ENCODE results near the gene MYCN. TPM values are rescaled to one million over a fixed set of nuclear protein-coding genes. Genes with fewer than 3 reads are reported as not detected.

MYCN gene
- total RNA-seq, 1 experiment from 2014 or later = 68.3 TPM

DNA sequence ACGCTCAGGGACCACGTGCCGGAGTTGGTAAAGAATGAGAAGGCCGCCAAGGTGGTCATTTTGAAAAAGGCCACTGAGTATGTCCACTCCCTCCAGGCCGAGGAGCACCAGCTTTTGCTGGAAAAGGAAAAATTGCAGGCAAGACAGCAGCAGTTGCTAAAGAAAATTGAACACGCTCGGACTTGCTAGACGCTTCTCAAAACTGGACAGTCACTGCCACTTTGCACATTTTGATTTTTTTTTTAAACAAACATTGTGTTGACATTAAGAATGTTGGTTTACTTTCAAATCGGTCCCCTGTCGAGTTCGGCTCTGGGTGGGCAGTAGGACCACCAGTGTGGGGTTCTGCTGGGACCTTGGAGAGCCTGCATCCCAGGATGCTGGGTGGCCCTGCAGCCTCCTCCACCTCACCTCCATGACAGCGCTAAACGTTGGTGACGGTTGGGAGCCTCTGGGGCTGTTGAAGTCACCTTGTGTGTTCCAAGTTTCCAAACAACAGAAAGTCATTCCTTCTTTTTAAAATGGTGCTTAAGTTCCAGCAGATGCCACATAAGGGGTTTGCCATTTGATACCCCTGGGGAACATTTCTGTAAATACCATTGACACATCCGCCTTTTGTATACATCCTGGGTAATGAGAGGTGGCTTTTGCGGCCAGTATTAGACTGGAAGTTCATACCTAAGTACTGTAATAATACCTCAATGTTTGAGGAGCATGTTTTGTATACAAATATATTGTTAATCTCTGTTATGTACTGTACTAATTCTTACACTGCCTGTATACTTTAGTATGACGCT lies 5.8 kb downstream of the MYCN start:
- CTCF ChIA-PET = no interaction called here
- peaks cover 57% of the 10 kb centered on the region for H3K4me1 Mint-ChIP-seq
- no peak for ATAC-seq
- peak overlapping the region; percentile 7; the same call in 1 of the 2 replicates for H3K4me3 Mint-ChIP-seq
- H3K36me3 Mint-ChIP-seq = peaks cover 60% of the 10 kb centered on the region
- H3K27me3 Mint-ChIP-seq (ENCODE audit: low read depth) = no peaks in the 10 kb centered on the region; the same call in 1 of the 2 replicates
- no peaks in the 10 kb centered on the region for H3K9me3 Mint-ChIP-seq
- POLR2A ChIA-PET = no interaction called here
- no peak for DNase-seq (ENCODE audit: low spot score)
- H3K27ac Mint-ChIP-seq = no peak overlapping the region
- TF ChIP-seq ELF4 (CRISPR knock-in tag; IDR thresholded peaks at IDR 0.05; ENCODE audit: low read depth) (no peak), NR1H2 (CRISPR knock-in tag; IDR thresholded peaks at IDR 0.05) (no peak), MYBL2 (CRISPR knock-in tag; IDR thresholded peaks at IDR 0.05) (no peak), ZNF263 (CRISPR knock-in tag; IDR thresholded peaks at IDR 0.05; ENCODE audit: low read depth) (no peak), GTF2I (CRISPR knock-in tag; conservative IDR thresholded peaks at IDR 0.05) (no peak), E2F1 (CRISPR knock-in tag; IDR thresholded peaks at IDR 0.05) (no peak), CBFB (CRISPR knock-in tag; IDR thresholded peaks at IDR 0.05; ENCODE audit: low read depth) (no peak), TCF7 (CRISPR knock-in tag; IDR thresholded peaks at IDR 0.05; ENCODE audit: low read depth) (no peak), ZNF219 (CRISPR knock-in tag; IDR thresholded peaks at IDR 0.05; ENCODE audit: borderline replicate concordance) (no peak), NR3C1 (CRISPR knock-in tag; conservative IDR thresholded peaks at IDR 0.05; ENCODE audit: low read depth) (no peak), E2F5 (CRISPR knock-in tag; IDR thresholded peaks at IDR 0.05) (no peak)
- TF ChIP-seq, protein P1, sequence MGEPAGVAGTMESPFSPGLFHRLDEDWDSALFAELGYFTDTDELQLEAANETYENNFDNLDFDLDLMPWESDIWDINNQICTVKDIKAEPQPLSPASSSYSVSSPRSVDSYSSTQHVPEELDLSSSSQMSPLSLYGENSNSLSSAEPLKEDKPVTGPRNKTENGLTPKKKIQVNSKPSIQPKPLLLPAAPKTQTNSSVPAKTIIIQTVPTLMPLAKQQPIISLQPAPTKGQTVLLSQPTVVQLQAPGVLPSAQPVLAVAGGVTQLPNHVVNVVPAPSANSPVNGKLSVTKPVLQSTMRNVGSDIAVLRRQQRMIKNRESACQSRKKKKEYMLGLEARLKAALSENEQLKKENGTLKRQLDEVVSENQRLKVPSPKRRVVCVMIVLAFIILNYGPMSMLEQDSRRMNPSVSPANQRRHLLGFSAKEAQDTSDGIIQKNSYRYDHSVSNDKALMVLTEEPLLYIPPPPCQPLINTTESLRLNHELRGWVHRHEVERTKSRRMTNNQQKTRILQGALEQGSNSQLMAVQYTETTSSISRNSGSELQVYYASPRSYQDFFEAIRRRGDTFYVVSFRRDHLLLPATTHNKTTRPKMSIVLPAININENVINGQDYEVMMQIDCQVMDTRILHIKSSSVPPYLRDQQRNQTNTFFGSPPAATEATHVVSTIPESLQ (CRISPR knock-in tag; IDR thresholded peaks at IDR 0.05) = no peak

DNA sequence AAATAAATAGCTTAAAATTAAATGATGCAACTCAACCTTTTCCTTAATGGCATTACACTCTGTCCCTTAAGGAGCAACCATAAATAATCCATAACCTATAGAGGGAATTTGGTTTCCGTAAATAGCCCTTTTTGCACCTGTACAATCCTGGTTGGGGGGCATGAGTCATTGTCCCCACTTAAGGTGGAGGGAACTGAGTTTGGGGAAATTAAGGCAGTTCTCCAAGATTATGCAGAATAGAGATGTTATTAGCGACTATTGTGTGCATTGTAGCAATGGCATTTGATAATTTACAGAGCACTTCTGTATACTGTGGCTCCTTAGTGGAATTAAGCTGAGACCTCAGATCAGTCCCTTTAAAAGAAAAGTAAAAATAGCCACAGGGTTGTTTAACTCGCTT lies 6.6 kb downstream of the MYCN start:
- TF ChIP-seq ZNF671 (CRISPR knock-in tag; IDR thresholded peaks at IDR 0.05) (no peak), NFE2L1 (CRISPR knock-in tag; IDR thresholded peaks at IDR 0.05) (no peak)
- H3K9me3 Mint-ChIP-seq = no peaks in the 10 kb centered on the region
- no peaks in the 10 kb centered on the region; the same call in 1 of the 2 replicates for H3K27me3 Mint-ChIP-seq (ENCODE audit: low read depth)
- H3K4me1 Mint-ChIP-seq = peaks cover 57% of the 10 kb centered on the region
- H3K4me3 Mint-ChIP-seq = no peak overlapping the region
- ChIA-PET POLR2A (no interaction called here), CTCF (no interaction called here)
- ATAC-seq (no peak), DNase-seq (ENCODE audit: low spot score) (no peak)
- peaks cover 58% of the 10 kb centered on the region for H3K36me3 Mint-ChIP-seq
- no peak overlapping the region; the same call in 1 of the 2 replicates for H3K27ac Mint-ChIP-seq

- ATAC-seq (no peak), DNase-seq (ENCODE audit: low spot score) (no peak)
- H3K27me3 Mint-ChIP-seq (ENCODE audit: low read depth) = no peaks in the 10 kb centered on the region; the same call in 1 of the 2 replicates
- H3K4me3 Mint-ChIP-seq = no peak overlapping the region
- peaks cover 57% of the 10 kb centered on the region for H3K4me1 Mint-ChIP-seq
- ChIA-PET CTCF (no interaction called here), POLR2A (no interaction called here)
- H3K27ac Mint-ChIP-seq = peak overlapping the region; percentile 11
- H3K9me3 Mint-ChIP-seq = no peaks in the 10 kb centered on the region
- peaks cover 57% of the 10 kb centered on the region for H3K36me3 Mint-ChIP-seq
- no peak for TF ChIP-seq MXD4 (CRISPR knock-in tag; IDR thresholded peaks at IDR 0.05; ENCODE audit: borderline replicate concordance)
- TF ChIP-seq AFF4 (CRISPR knock-in tag; IDR thresholded peaks at IDR 0.05; ENCODE audit: borderline replicate concordance) = no peak
- TF ChIP-seq ELF4 (CRISPR knock-in tag; IDR thresholded peaks at IDR 0.05; ENCODE audit: low read depth) = no peak
- TF ChIP-seq, protein P2, sequence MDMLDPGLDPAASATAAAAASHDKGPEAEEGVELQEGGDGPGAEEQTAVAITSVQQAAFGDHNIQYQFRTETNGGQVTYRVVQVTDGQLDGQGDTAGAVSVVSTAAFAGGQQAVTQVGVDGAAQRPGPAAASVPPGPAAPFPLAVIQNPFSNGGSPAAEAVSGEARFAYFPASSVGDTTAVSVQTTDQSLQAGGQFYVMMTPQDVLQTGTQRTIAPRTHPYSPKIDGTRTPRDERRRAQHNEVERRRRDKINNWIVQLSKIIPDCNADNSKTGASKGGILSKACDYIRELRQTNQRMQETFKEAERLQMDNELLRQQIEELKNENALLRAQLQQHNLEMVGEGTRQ (CRISPR knock-in tag; IDR thresholded peaks at IDR 0.05) = no peak
- no peak for TF ChIP-seq MYBL2 (CRISPR knock-in tag; IDR thresholded peaks at IDR 0.05)
- no peak for TF ChIP-seq JUN (CRISPR knock-in tag; IDR thresholded peaks at IDR 0.05)
- TF ChIP-seq, protein P3, sequence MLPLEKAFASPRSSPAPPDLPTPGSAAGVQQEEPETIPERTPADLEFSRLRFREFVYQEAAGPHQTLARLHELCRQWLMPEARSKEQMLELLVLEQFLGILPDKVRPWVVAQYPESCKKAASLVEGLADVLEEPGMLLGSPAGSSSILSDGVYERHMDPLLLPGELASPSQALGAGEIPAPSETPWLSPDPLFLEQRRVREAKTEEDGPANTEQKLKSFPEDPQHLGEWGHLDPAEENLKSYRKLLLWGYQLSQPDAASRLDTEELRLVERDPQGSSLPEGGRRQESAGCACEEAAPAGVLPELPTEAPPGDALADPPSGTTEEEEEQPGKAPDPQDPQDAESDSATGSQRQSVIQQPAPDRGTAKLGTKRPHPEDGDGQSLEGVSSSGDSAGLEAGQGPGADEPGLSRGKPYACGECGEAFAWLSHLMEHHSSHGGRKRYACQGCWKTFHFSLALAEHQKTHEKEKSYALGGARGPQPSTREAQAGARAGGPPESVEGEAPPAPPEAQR (CRISPR knock-in tag; IDR thresholded peaks at IDR 0.05) = no peak
- TF ChIP-seq E2F4 (CRISPR knock-in tag; IDR thresholded peaks at IDR 0.05; ENCODE audit: borderline replicate concordance, low read depth) = no peak
Measured at GRCh38 chr2:15947431-15947830, 7.1 kb downstream of the MYCN start.

Measured in WTC11 (cell line).